ENCODE measurements around the gene SPATA31D4. TPM values are rescaled to one million over a fixed set of nuclear protein-coding genes. Genes with fewer than 3 reads are reported as not detected.

Gene SPATA31D4
- total and polyA plus RNA-seq, 10 of the 15 experiments (the other 5 are each of a cell fraction or from before 2014, with no cell fraction given), result not detected

DNA sequence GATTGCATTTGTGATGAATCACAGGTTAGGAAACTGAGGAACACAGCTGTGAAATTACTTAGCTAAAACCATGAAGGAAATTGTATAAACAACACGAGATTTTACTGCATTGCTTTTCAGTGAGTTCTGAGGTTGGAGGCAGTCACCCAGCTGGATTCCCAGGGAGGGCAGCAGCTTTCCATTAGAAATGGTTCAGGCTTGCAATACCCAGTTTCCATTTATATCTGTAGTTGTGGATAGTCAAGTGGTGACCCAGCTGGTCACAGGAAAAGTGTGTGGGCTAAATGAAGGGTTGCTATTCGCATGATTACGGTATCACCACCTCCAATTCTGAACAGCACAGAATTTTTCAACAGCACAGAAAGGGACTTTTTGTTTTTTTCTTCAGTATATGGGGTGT is 34.3 kb upstream of the SPATA31D4 start:
- no peaks in the 10 kb centered on the region for H4K20me1 ChIP-seq (ENCODE audit: control insufficient read depth, insufficient read depth)
- no peak for FAIRE-seq
- WGBS (ENCODE audit: insufficient coverage, insufficient replicate concordance, low lambda C conversion rate, missing lambda C conversion rate), result 35% methylated on average over 3 of the region's 3 CpGs
- no peak overlapping the region for H3K4me2 ChIP-seq (ENCODE audit: control insufficient read depth, insufficient read depth)
- no peaks in the 10 kb centered on the region for H3K27me3 ChIP-seq (replicated peaks in 1 of 2; ENCODE audit: control insufficient read depth in 2 of 2, insufficient read depth in 2 of 2, low read length in 1 of 2)
- H3K4me1 ChIP-seq (ENCODE audit: control insufficient read depth, insufficient read depth, low read length), result no peaks in the 10 kb centered on the region
- no peak overlapping the region for H3K4me3 ChIP-seq
- ChIA-PET SMC1A (ENCODE audit: uncharacterized antibody, unreplicated experiment) (interaction anchor here (0.7 kb wide), 1 partner anchor 357 kb away, joined by 4 read pairs; no protein-coding TSS in a partner anchor), POLR2A (no interaction called here), CTCF (interaction anchor here (1.1 kb wide), 1 partner anchor 15 kb away, joined by 4 read pairs; no protein-coding TSS in a partner anchor), RAD21 (ENCODE audit: unreplicated experiment) (no interaction called here)
- H3K79me2 ChIP-seq (ENCODE audit: control insufficient read depth, insufficient read depth, low read length), result no peaks in the 10 kb centered on the region
- in situ Hi-C loops (cut with MboI), result no loop called here
- H3K9ac ChIP-seq (ENCODE audit: control insufficient read depth, insufficient read depth, low read length), result no peak overlapping the region
- H3K27ac ChIP-seq (ENCODE audit: control insufficient read depth, insufficient read depth), result no peak overlapping the region
- no TSS peak for BruUV-seq (replicated peaks)
- ATAC-seq, result no peak
- H2AFZ ChIP-seq (ENCODE audit: control insufficient read depth, low read depth, low read length), result no peak overlapping the region
- intact Hi-C loops (cut with micrococcal nuclease; ENCODE audit: unreplicated experiment), result no loop called here
- H3K9me3 ChIP-seq (replicated peaks; ENCODE audit: control insufficient read depth, insufficient read depth, low read length), result no peaks in the 10 kb centered on the region
- no peak for DNase-seq (ENCODE audit: low read depth, low spot score)
- no peaks in the 10 kb centered on the region for H3K36me3 ChIP-seq (ENCODE audit: control insufficient read depth in 2 of 2, insufficient read depth in 2 of 2, low read length in 1 of 2)
- TF ChIP-seq JUNB (IDR thresholded peaks at IDR 0.05) (no peak), JUND (IDR thresholded peaks at IDR 0.05; ENCODE audit: low read depth, low read length) (no peak), BCL11A (IDR thresholded peaks at IDR 0.05; ENCODE audit: low read depth, low read length) (no peak), SPI1 (IDR thresholded peaks at IDR 0.05; ENCODE audit: borderline replicate concordance, insufficient read depth, low read depth, low read length) (no peak), SMAD5 (IDR thresholded peaks at IDR 0.05; ENCODE audit: low read depth) (no peak), NR2C1 (IDR thresholded peaks at IDR 0.05) (no peak), IRF4 (IDR thresholded peaks at IDR 0.05; ENCODE audit: low read depth, low read length) (no peak), HDGF (IDR thresholded peaks at IDR 0.05) (no peak), ZNF274 (IDR thresholded peaks at IDR 0.05; ENCODE audit: insufficient read depth, insufficient read length) (no peak), GABPA (IDR thresholded peaks at IDR 0.05; ENCODE audit: low read depth) (no peak), STAT3 (IDR thresholded peaks at IDR 0.05; ENCODE audit: low read depth, low read length) (no peak), RFX5 (IDR thresholded peaks at IDR 0.05; ENCODE audit: low read depth, low read length) (no peak), NRF1 (conservative IDR thresholded peaks at IDR 0.05; ENCODE audit: low read depth, low read length) (no peak), IKZF1 (conservative IDR thresholded peaks at IDR 0.05) (no peak), NFIC (IDR thresholded peaks at IDR 0.05; ENCODE audit: low read depth, low read length) (no peak), POLR2A (IDR thresholded peaks at IDR 0.05; ENCODE audit: low read depth, low read length) (no peak)
- TF ChIP-seq, protein P1, sequence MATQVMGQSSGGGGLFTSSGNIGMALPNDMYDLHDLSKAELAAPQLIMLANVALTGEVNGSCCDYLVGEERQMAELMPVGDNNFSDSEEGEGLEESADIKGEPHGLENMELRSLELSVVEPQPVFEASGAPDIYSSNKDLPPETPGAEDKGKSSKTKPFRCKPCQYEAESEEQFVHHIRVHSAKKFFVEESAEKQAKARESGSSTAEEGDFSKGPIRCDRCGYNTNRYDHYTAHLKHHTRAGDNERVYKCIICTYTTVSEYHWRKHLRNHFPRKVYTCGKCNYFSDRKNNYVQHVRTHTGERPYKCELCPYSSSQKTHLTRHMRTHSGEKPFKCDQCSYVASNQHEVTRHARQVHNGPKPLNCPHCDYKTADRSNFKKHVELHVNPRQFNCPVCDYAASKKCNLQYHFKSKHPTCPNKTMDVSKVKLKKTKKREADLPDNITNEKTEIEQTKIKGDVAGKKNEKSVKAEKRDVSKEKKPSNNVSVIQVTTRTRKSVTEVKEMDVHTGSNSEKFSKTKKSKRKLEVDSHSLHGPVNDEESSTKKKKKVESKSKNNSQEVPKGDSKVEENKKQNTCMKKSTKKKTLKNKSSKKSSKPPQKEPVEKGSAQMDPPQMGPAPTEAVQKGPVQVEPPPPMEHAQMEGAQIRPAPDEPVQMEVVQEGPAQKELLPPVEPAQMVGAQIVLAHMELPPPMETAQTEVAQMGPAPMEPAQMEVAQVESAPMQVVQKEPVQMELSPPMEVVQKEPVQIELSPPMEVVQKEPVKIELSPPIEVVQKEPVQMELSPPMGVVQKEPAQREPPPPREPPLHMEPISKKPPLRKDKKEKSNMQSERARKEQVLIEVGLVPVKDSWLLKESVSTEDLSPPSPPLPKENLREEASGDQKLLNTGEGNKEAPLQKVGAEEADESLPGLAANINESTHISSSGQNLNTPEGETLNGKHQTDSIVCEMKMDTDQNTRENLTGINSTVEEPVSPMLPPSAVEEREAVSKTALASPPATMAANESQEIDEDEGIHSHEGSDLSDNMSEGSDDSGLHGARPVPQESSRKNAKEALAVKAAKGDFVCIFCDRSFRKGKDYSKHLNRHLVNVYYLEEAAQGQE (IDR thresholded peaks at IDR 0.05; ENCODE audit: low read depth, low read length), result no peak
